CD4-positive, alpha-beta T cell treated with Interleukin-15 for 4 hours (primary cell): ENCODE results near the gene OLFM3.

Experiments used
- DNase-seq: peaks from one replicate; pipeline ENCODE4 v3.0.0-alpha.2; 2020; ENCODE audit warnings: low spot score

Gene OLFM3

DNA sequence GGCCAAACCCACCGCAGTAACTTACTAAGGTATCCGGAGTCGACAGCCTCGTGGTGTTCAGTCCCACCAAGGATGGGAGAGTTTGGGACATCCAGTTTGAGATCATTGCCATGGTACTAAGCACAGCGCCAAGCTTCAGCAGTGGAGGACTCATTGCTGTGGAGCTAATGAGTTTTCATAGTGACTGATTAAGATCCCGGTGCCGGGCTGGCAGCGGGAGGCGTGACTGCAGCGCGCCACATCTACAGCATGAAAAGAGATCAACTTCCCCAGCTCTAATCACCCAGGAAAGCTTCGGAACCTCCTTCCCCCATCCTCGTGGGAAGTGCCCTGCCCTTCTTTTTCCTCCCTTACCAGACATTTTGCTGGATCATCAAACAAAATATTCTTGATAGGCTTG lies 149.9 kb downstream of the OLFM3 start:
- DNase-seq, result no peak

DNA sequence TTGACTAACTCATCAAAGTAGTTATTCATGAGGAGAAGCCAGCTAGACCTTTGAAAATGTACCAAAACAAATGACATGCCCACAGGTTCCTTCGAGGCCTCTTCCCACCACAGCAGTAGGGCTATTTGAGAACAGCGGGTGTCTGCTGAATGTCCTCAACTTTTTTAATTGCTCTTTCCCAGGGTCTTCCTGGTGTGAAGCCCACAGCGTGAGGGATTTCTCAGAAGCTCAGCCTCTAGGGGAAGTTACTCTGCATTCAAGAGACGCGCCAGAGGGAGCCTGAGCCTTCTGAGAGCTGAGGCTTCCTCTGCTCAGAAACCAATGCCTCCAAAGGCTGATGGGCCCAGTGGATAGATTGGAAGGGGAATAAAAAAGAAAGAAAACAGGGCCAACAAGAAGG lies 153.6 kb downstream of the OLFM3 start:
- DNase-seq, result no peak

DNA sequence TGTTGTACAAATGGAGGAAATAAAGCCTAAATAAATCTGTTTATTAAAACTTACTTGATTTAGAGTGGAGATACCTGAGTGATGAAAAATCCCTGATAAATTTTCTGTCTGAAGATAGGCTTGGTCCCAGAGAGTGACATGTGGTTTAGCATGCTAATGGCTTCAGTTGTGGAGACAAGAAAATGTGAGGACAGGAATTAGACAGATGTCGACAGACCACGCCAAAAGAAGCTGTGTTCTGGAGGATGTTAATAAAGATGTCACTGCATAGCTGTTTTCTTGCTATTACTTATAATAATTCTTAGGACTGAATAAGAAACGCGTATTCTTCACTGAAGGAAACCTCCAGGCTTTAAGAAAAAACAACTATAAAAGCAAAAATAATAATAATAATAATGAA lies 154.9 kb downstream of the OLFM3 start:
- DNase-seq, result no peak

DNA sequence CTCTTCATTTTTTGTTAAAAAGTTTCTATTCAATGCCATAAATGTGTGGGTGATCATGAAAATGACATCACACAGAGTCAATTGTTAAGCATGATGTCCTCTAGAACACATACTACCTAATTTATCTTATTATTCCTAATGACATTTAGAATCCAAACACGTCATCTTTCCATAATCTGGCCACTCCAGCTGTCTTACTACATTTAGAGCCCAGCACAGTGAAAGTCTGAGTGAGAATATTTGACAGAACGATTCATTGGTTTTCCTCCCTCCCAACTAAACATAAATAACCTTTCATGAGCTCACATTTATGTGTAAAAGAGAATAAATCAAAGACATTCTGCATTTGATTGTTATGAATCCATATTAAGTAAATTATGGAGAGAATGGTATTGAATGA lies 160.7 kb downstream of the OLFM3 start:
- DNase-seq, result no peak

DNA sequence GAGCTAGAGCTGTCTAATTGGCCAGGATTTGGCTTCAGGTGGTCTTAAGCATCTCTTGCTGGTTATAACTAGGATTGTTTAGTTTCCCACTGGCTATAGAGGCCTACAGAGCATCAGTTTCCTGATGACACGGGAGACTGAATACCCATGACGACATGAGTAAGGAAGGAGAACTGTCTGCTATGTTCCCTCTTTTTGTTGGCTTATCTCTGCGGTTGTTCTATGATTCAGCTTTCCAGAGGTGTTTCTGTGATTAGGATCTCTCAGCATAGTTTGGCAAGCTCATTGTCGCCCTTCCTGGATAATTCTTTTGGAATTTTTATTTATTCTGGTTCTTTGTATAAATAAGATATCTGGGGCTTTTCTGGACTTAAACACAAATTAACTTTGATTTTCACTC lies 163.4 kb downstream of the OLFM3 start:
- no peak for DNase-seq

DNA sequence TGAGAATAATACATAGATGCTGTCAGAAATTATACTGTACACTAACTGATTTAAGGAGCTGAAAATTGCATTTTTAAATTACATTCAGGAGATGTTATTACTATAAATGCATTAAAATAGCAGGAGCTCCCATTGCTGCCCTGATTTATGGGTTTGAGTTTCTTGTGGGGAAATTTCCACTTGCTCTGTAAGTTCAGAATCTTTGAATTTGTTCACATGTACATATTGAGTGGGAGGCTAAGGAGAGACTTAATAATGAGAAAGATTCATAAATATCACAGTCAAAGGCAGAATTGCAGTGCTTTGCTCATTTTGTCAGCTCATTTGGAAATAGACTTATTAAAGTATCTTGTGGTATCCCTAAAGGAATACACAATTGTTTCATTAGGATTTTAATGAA lies 170.3 kb downstream of the OLFM3 start:
- no peak for DNase-seq

DNA sequence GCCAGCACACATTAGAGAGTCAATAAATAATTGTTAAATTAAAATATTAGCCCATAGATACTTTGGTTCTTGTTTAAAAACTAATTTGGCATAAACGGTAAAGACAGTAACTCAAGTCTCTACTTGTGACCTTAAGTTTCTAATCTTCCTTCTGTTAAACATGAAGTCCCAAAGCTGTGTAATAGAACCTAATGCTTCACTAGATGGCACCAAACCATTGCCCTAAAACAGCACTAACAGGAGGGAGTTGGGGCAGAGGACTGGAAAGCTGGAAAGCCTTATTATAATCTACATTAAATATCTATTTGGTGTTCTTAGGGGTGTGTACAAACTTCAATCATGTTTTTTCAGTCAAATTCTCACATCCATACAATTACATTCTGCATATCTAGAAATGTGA lies 176.7 kb downstream of the OLFM3 start:
- no peak for DNase-seq

DNA sequence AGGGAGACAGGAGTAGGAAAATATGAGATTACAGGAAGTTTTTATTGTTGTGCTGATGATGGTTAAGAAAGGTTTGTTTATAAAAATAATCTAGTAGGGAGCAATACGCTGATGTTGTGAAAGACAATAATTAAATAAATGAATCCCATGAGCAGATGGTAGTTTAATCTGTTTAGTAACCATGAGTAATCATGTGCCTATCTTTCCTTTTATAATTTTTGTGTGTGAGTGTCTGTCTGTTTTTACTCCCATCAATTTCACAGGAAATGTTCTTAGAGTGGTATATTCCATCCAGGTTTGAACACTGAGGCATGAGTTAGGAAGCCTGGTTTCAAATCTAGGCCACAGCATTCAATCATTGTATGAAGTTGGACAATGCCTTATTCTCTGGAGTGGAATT lies 180.5 kb downstream of the OLFM3 start:
- no peak for DNase-seq

DNA sequence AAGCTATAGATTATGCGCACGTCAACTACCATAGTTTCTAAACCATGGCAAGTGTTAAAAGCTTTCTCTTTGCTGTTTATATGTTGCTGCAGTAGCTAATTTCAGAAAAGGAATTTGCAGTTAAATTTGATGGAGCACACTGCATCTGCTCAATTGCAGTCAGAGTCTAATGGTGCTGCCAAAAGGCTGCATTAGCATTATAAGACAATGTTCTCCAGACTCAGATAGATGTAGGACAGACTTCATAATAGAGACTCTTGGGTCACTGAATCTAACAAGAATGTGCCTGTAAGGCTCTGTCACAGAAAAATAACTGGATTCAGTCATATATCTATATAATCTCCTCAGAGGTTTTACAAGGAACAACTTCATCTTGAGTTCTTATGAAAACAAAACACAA lies 198.3 kb downstream of the OLFM3 start:
- no peak for DNase-seq

DNA sequence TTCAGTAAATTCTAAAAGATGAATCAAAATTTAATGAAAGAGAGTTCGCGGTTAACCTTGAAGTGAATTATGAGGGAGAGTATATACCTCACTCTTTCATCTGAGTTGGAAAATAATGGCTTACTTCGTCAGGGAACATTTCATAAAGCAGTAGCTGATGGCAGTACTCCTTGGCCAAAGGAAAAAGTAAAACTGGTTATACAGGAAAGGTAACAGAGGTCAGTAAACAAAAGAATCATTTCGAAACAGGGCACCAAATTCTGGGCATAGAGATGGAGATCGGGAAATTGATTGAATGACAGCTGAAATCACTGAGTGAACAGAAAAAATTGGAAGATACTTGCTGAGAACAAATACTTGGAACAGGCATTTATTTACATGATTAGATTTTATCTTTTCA lies 199.0 kb downstream of the OLFM3 start:
- DNase-seq, result no peak

DNA sequence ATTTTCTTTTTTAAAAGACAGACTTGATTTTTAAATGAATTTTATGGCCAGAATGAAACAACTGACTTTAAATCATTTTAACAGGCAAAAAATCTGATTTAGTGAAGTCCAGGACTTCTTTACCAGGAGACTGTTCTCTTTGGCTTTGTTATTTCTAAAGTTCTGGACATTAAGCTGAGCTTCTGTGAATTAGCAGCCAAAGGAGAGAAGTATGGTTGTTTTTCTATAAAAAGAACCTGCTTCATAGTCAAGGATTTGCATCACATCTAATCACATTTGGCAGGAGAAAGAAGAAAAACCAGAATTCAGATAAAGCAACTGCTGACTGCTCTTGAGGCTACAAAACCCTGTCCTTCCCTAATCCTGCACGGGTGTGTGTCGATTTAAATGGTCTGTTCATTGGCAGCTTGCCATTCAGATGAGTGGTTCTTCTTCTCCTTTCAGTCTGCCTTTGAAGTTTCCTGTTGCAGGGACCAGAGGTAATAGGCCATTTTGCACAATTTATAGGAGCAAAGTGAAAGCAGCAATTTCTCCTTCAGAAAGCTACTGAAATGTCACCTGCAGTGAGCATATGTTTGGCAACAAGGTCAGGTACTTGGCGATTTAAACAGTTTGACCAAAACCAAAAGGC lies 215.4 kb downstream of the OLFM3 start:
- DNase-seq, result no peak

DNA sequence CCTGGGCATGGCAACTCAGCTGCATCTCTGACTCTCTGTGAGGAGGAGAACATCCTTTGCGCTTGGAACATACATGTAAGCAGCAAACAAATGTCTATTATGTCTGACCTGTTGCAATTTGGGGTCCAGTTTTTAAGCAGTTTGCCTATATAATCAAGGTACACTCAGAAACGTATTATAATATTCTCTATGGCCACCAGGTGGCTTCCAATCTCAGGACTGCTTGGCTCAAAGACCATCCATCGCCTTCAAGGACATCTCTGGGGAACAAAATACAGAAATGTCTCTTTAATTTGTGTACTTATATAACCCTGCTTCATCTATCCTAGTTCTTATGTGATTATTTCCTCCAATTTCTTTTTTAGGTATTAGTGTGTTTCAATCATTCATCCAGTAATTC lies 227.2 kb downstream of the OLFM3 start:
- no peak for DNase-seq

DNA sequence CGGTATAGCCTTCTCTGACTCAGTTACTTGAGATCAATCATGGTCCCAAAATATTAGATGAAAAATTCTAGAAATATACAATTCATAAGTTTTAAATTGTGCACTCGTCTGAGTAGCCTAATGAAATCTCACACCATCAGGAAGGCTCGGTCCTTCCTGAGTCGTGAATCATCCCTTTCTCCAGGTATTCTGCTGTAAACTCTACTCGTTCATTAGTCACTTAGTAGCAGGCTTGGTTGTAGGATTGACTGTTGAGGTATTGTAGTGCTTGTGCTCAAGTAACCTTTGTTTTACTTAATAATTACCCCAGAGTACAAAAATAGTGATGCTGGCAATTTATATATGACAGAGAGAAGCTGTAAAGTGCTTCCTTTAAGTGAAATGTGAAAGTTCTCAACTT lies 238.7 kb downstream of the OLFM3 start:
- no peak for DNase-seq

DNA sequence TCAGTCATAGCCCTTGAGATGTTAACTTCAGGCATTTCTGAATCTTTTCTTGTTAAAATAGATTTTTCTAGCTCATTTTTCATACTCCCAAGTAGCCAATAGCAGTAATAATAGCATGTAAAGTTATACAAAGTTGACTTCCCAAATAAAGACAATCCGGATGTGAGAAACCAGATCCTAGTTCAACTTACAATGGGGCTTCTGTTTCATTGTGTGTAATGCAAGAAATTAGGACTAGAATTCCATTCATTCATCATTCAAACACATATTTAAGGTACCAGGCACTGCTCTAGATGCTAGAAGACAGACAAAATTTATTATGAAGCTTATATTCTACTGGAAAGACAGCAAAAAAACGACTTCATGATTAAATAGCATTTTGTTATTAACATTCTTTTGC lies 240.3 kb downstream of the OLFM3 start:
- no peak for DNase-seq
